ENCODE data around the gene GAL3ST1. TPM values are rescaled to one million over a fixed set of nuclear protein-coding genes. Genes with fewer than 3 reads are reported as not detected.

The GAL3ST1 gene
- total and polyA plus RNA-seq, 2 of the 8 experiments (the other 6 are each of a cell fraction or from before 2014, with no cell fraction given): 11.0 to 32.5 TPM

- Histone ChIP-seq H3K79me2 (ENCODE audit: control insufficient read depth in 1 of 2, insufficient read depth in 2 of 2, low read length in 2 of 2) (no peaks in the 10 kb centered on the region), H3K4me1 (replicated peaks in 1 of 4; ENCODE audit: control insufficient read depth in 3 of 4, insufficient read depth in 4 of 4, low read length in 3 of 4) (peaks cover 0 to 8% (median 4%) of the 10 kb centered on the region in 4 experiments; a peak in 4 of 7 replicates), H3K23me2 (ENCODE audit: low read depth, low read length) (peaks cover 3% of the 10 kb centered on the region), H3K9me3 (ENCODE audit: insufficient read depth in 2 of 2, low read depth in 1 of 2, low read length in 1 of 2) (no peaks in the 10 kb centered on the region), H4K5ac (ENCODE audit: insufficient read length, low read depth, low read length) (no peak overlapping the region), H3K36me3 (ENCODE audit: control insufficient read depth in 2 of 4, insufficient read depth in 4 of 4, low read length in 3 of 4) (no peaks in the 10 kb centered on the region), H2AK5ac (ENCODE audit: low read depth, low read length) (no peak overlapping the region), H4K20me1 (replicated peaks in 1 of 2; ENCODE audit: control insufficient read depth in 1 of 2, insufficient read depth in 2 of 2, low read length in 2 of 2) (no peaks in the 10 kb centered on the region), H2AFZ (ENCODE audit: low read length) (peak overlapping the region; percentile 66), H2BK5ac (ENCODE audit: low read depth, low read length) (no peak overlapping the region; the same call in 1 of the 2 replicates), H2BK12ac (ENCODE audit: low read depth, low read length) (0 out of 2 replicates have a peak overlapping the region, but pooled peaks have one; percentile 17), H3K18ac (ENCODE audit: extremely low read depth, low read length) (peak overlapping the region; percentile 78), H2BK20ac (ENCODE audit: low read length) (no peak overlapping the region), H4K91ac (replicated peaks; ENCODE audit: insufficient read length, low read length) (peak overlapping the region; percentile 73), H3K14ac (ENCODE audit: insufficient read length) (no peak overlapping the region), H3K4me3 (ENCODE audit: extremely low read depth in 1 of 4, insufficient read depth in 2 of 4, low read depth in 3 of 4, low read length in 4 of 4) (peak overlapping the region; percentile 23 to 68 (median 40)), H3K79me1 (ENCODE audit: low read depth, low read length) (no peaks in the 10 kb centered on the region), H3K56ac (replicated peaks; ENCODE audit: insufficient read length, low read depth, low read length) (no peak overlapping the region), H3K23ac (ENCODE audit: insufficient read length) (no peak overlapping the region), H2BK15ac (ENCODE audit: low read length) (no peak overlapping the region), H3K27me3 (replicated peaks in 1 of 4; ENCODE audit: control insufficient read depth in 3 of 4, extremely low read depth in 1 of 4, insufficient read depth in 3 of 4, low read length in 3 of 4) (peaks cover 5 to 13% (median 11%) of the 10 kb centered on the region in 4 experiments), H3K4me2 (ENCODE audit: insufficient read depth in 1 of 2, low read depth in 2 of 2, low read length in 2 of 2) (peak overlapping the region; percentile 58 to 69), H2BK120ac (replicated peaks; ENCODE audit: low read depth, low read length) (no peak overlapping the region), H3K27ac (ENCODE audit: low read depth, low read length) (no peak overlapping the region), H3K9ac (replicated peaks in 1 of 4; ENCODE audit: extremely low read depth in 1 of 4, low read depth in 3 of 4, low read length in 3 of 4) (peak overlapping the region in 3 of 4 experiments; percentile 0 to 45 (median 23); a peak in 1 of 7 replicates), H4K8ac (ENCODE audit: extremely low read depth, insufficient read depth, low read length) (peak overlapping the region; percentile 62; the same call in 1 of the 2 replicates), H3K4ac (replicated peaks; ENCODE audit: insufficient read length, low read depth, low read length) (no peak overlapping the region)
- CTCF ChIA-PET (ENCODE audit: partially characterized antibody): interaction anchor here (0.6 to 3.1 kb wide), 7 partner anchors 11 to 252 kb away, joined by 3 to 15 read pairs (median 3); partner anchors contain the start of gene GAL3ST1
- FAIRE-seq: no peak
- POLR2A ChIA-PET (ENCODE audit: partially characterized antibody): interaction anchor here (0.9 to 1.5 kb wide), 4 partner anchors 9 to 117 kb away, joined by 3 read pairs; partner anchors contain the start of gene MTFP1
- DNase-seq (ENCODE audit: low read depth in 1 of 2, low spot score in 2 of 2): peak in 1 of 2 experiments; percentile 79
- 7% methylated on average over 45 of the region's 64 CpGs; no CpG with 5 or more reads in 1 of the 2 experiments for WGBS, 2 experiments (ENCODE audit: extremely low coverage in 1 of 2, insufficient coverage in 1 of 2, insufficient read length in 1 of 2, insufficient replicate concordance in 2 of 2, low coverage in 1 of 2, low lambda C conversion rate in 2 of 2, missing lambda C conversion rate in 1 of 2)
- TF ChIP-seq ASH2L (IDR thresholded peaks at IDR 0.05; ENCODE audit: low read length) (peak; percentile 23), RXRA (IDR thresholded peaks at IDR 0.05; ENCODE audit: insufficient read depth, low read depth, low read length) (no peak), BACH1 (IDR thresholded peaks at IDR 0.05; ENCODE audit: low read length) (0 out of 2 replicates have a peak, but pooled peaks have one; percentile 17), BRCA1 (IDR thresholded peaks at IDR 0.05; ENCODE audit: low read depth, low read length) (no peak), TBP (IDR thresholded peaks at IDR 0.05; ENCODE audit: low read depth, low read length) (peak; percentile 66), NANOG (IDR thresholded peaks at IDR 0.05; ENCODE audit: insufficient read depth, low read depth, low read length, poor library complexity, severe bottlenecking) (no peak), GABPA (IDR thresholded peaks at IDR 0.05; ENCODE audit: borderline replicate concordance, insufficient read depth, low read length) (no peak), JUN (IDR thresholded peaks at IDR 0.05; ENCODE audit: low read depth, low read length) (no peak), SUZ12 (IDR thresholded peaks at IDR 0.05; ENCODE audit: low read length) (peak; percentile 38; the same call in 1 of the 2 replicates)
These were observed 32.3 kb downstream of the GAL3ST1 start for GRCh38 chr22:30541961-30542810.

Measured in H1 (cell line).